Lung (tissue), 12 donors: ENCODE data around the gene CDK14. TPM values are rescaled to one million over a fixed set of nuclear protein-coding genes. Genes with fewer than 3 reads are reported as not detected.

ENCODE experiments used
- ATAC-seq: fragments of 200-7000 bp; cut with Tn5 transposase; one replicate; pipeline ENCODE4 v1.9.1; 2020; ENCODE audit warnings: moderate number of reproducible peaks; ENCODE audit not compliant: insufficient read depth, low FRiP score
- DNase-seq, 3 donors: peaks; one replicate each; pipeline ENCODE4 v3.0.0-alpha.2; 2013 to 2017
- H3K27ac ChIP-seq, 2 donors: one replicate each; pipeline ENCODE4 v1.5.1; 2013; ENCODE audit warnings: mild to moderate bottlenecking in 2 of 2, moderate library complexity in 2 of 2, control low read depth in 1 of 2, inconsistent platforms in 1 of 2, low read depth in 1 of 2, low read length in 1 of 2
- H3K27me3 ChIP-seq, 3 donors: one replicate each; pipeline ENCODE4 v1.5.1; 2013; ENCODE audit warnings: low read length in 2 of 3; ENCODE audit not compliant: control insufficient read depth in 3 of 3, insufficient read depth in 3 of 3
- H3K36me3 ChIP-seq, 4 donors: one replicate each; pipeline ENCODE4 v1.5.1; 2013; ENCODE audit warnings: low read length in 4 of 4, mild to moderate bottlenecking in 1 of 4, moderate library complexity in 1 of 4; ENCODE audit not compliant: control insufficient read depth in 4 of 4, insufficient read depth in 4 of 4
- H3K4me1 ChIP-seq, 5 donors: one replicate each; pipeline ENCODE4 v1.5.1; 2013; ENCODE audit warnings: low read length in 5 of 5, mild to moderate bottlenecking in 2 of 5, moderate library complexity in 1 of 5; ENCODE audit not compliant: control insufficient read depth in 5 of 5, insufficient read depth in 5 of 5
- H3K4me3 ChIP-seq: one replicate; pipeline ENCODE4 v1.5.1; 2013; ENCODE audit warnings: mild to moderate bottlenecking, control low read depth, moderate library complexity
- H3K9ac ChIP-seq, 2 donors: one replicate each; pipeline ENCODE4 v1.5.1; 2013; ENCODE audit warnings: low read length in 2 of 2, control low read depth in 1 of 2; ENCODE audit not compliant: insufficient read depth in 1 of 2
- H3K9me3 ChIP-seq, 4 donors: one replicate each; pipeline ENCODE4 v1.5.1; 2013; ENCODE audit warnings: low read length in 3 of 4, mild to moderate bottlenecking in 1 of 4, moderate library complexity in 1 of 4; ENCODE audit not compliant: control insufficient read depth in 4 of 4, insufficient read depth in 3 of 4
- WGBS, 2 donors: extraction: QIAGEN DNeasy Blood & Tissue Kit; methylation state at CpG; one replicate each; pipeline ENCODE4 v1.1.7; 2013; 5-methylcytosine and 5-hydroxymethylcytosine counted together
- polyA plus RNA-seq, 2 donors: library from polyadenylated mRNA; stranded (reverse); fragments of 200-250 nt; gene quantifications; one replicate each; pipeline ENCODE4 v1.2.1, GENCODE V29; 2013
- total RNA-seq, 2 donors: library from RNA; depleted of rRNA in 1 of 2; stranded (reverse); fragments of >200 nt in 1 of 2; gene quantifications; one replicate each; pipeline ENCODE4 v1.2.1, GENCODE V29; 2014 to 2021
- TF ChIP-seq, protein P1 (sequence below): IDR thresholded peaks from 2 replicates; pipeline ENCODE4 v1.5.1; 2012; ENCODE audit warnings: mild to moderate bottlenecking; ENCODE audit errors: control extremely low read depth, extremely low read depth
- donor health status: control.
- donor health status: control.
- donor health status: Bipolar disorder and iron deficiency.
- donor health status: healthy.
- donor health status: DM: yes; HTN: yes; CAD: no.

The CDK14 gene
- total and polyA plus RNA-seq, 4 donors: 4.3 to 117 (median 18.9) TPM

DNA sequence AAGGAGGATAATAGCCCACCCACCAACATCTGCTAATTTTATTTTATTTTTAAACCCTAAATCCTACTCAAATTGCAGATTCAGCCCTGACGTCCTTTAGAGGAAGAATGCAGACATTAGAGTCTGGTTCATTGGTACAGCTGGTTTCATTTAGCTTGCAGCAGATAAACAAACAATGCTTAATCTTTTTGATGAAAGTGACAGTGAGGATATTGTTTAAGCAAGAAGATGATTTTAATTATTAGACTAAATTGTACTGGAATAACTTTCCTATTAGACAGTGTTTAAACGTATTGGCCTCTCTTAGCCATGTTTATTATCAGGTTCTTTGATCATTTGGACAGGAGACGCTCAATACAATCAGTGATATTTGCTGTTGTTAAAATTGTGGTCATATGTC is 164.8 kb downstream of the CDK14 start:
- Histone ChIP-seq H3K36me3 (no peaks in the 10 kb centered on the region), H3K4me1 (peaks cover 1 to 31% (median 7%) of the 10 kb centered on the region in 5 donors), H3K9me3 (no peaks in the 10 kb centered on the region), H3K27ac (no peak overlapping the region), H3K4me3 (no peak overlapping the region), H3K27me3 (no peaks in the 10 kb centered on the region), H3K9ac (no peak overlapping the region)
- TF ChIP-seq, protein P1, sequence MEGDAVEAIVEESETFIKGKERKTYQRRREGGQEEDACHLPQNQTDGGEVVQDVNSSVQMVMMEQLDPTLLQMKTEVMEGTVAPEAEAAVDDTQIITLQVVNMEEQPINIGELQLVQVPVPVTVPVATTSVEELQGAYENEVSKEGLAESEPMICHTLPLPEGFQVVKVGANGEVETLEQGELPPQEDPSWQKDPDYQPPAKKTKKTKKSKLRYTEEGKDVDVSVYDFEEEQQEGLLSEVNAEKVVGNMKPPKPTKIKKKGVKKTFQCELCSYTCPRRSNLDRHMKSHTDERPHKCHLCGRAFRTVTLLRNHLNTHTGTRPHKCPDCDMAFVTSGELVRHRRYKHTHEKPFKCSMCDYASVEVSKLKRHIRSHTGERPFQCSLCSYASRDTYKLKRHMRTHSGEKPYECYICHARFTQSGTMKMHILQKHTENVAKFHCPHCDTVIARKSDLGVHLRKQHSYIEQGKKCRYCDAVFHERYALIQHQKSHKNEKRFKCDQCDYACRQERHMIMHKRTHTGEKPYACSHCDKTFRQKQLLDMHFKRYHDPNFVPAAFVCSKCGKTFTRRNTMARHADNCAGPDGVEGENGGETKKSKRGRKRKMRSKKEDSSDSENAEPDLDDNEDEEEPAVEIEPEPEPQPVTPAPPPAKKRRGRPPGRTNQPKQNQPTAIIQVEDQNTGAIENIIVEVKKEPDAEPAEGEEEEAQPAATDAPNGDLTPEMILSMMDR: no peak
- ATAC-seq: no peak
- 71 to 76% methylated on average over 3 of the region's 3 CpGs for WGBS, 2 donors
- peak in 2 of 3 donors; percentile 59 to 67 for DNase-seq

DNA sequence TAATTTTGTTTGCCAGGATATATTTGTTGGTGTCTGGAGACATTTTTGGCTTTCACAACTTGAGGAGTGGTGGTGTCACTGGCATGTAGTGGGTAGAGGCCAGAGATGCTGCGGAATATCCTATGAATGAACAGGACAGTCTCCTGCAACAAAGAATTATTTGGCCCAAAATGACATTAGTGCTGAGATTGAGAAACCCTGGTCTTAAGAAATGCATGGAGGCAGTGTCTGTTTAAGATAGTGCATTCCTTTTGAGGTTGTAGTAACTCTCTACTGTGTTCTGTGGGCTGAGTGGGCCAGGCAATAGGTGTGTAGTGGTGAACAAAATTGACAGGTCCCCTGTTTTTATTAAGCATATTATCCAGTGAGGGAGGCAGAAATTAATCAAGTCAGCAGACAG is 165.5 kb downstream of the CDK14 start:
- ATAC-seq: no peak
- peaks cover 1 to 34% (median 7%) of the 10 kb centered on the region in 5 donors for H3K4me1 ChIP-seq
- H3K27me3 ChIP-seq: no peaks in the 10 kb centered on the region
- no peak overlapping the region for H3K4me3 ChIP-seq
- no peak overlapping the region for H3K9ac ChIP-seq
- DNase-seq: no peak
- TF ChIP-seq, protein P1: no peak
- H3K9me3 ChIP-seq: no peaks in the 10 kb centered on the region
- 93 to 94% methylated on average over 1 of the region's 1 CpG for WGBS, 2 donors
- no peaks in the 10 kb centered on the region for H3K36me3 ChIP-seq
- H3K27ac ChIP-seq: no peak overlapping the region

DNA sequence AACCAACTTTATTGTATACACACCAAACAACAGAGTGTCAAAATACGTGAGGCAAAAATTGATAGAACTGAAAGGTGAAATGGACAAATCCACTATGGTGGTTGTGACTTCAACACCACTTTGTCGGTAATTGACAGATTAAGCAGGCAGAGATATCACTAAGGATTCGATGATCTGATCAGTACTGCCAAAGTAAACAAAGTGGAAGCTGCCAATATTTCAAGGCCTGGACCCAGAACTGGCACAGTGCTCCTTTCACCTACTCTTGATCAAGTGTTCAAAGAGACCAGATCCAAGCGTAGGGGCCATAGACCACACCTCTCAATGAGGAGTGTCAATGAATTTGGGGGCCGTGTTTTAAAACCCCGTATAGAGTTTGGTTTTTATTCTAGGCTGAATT is 167.0 kb downstream of the CDK14 start:
- TF ChIP-seq, protein P1: no peak
- Histone ChIP-seq H3K27ac (no peak overlapping the region), H3K9me3 (no peaks in the 10 kb centered on the region), H3K9ac (no peak overlapping the region), H3K36me3 (no peaks in the 10 kb centered on the region), H3K27me3 (no peaks in the 10 kb centered on the region), H3K4me1 (peaks cover 1 to 41% (median 7%) of the 10 kb centered on the region in 5 donors), H3K4me3 (no peak overlapping the region)
- ATAC-seq: no peak
- 87 to 92% methylated on average over 6 of the region's 6 CpGs for WGBS, 2 donors
- no peak for DNase-seq
